ENCODE data around the gene FIBCD1.

FIBCD1 gene

DNA sequence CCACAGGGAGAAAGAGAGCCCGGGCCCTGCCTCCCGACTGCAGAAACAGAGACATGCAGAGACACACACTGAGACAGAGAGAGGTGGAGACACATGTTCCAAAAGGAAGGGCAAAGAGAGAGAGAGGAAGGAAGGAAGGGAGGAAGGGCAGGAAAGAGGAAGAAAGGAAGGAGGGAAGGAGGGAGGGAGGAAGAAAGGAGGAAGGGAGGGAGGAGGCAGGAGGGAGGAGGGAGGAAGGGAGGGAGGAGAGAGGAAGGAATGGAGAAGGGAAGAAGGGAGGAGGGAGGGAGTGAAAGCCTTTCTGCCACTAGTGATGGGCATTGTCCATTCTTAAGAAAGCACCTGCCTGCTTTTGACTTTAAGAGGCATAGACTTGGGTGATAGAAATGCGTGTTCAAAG is 31.8 kb upstream of the FIBCD1 start:
- no peak for DNase-seq (ENCODE audit: extremely low spot score)
- TF ChIP-seq, protein P1, sequence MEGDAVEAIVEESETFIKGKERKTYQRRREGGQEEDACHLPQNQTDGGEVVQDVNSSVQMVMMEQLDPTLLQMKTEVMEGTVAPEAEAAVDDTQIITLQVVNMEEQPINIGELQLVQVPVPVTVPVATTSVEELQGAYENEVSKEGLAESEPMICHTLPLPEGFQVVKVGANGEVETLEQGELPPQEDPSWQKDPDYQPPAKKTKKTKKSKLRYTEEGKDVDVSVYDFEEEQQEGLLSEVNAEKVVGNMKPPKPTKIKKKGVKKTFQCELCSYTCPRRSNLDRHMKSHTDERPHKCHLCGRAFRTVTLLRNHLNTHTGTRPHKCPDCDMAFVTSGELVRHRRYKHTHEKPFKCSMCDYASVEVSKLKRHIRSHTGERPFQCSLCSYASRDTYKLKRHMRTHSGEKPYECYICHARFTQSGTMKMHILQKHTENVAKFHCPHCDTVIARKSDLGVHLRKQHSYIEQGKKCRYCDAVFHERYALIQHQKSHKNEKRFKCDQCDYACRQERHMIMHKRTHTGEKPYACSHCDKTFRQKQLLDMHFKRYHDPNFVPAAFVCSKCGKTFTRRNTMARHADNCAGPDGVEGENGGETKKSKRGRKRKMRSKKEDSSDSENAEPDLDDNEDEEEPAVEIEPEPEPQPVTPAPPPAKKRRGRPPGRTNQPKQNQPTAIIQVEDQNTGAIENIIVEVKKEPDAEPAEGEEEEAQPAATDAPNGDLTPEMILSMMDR (IDR thresholded peaks at IDR 0.05; ENCODE audit: control extremely low read depth, extremely low read depth, low read depth, missing control alignments), result no peak
- POLR2A ChIA-PET, result no interaction called here
- CTCF ChIA-PET, result no interaction called here

DNA sequence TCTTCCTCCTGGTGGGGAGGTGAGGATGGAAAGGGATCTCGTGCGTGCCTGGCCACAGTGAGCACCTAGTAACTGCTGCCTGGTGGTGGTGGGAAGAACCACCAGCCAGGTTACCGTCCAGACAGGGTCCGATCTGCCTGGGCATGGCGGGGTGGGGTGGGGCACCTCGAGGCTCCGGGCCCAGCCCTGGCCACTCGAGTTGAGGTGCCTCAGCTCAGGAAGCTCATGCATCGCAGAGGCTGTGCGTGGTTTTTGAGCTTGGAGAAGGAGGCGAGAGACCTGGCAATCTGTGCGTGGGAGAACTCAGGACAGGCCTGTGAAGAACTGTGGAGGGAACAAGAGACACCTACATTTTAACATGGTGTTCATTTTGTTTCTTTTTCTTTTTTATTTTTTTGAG is 31.0 kb upstream of the FIBCD1 start:
- TF ChIP-seq, protein P1 (IDR thresholded peaks at IDR 0.05; ENCODE audit: control extremely low read depth, extremely low read depth, low read depth, missing control alignments), result no peak
- POLR2A ChIA-PET, result no interaction called here
- no peak for DNase-seq (ENCODE audit: extremely low spot score)
- CTCF ChIA-PET, result no interaction called here

DNA sequence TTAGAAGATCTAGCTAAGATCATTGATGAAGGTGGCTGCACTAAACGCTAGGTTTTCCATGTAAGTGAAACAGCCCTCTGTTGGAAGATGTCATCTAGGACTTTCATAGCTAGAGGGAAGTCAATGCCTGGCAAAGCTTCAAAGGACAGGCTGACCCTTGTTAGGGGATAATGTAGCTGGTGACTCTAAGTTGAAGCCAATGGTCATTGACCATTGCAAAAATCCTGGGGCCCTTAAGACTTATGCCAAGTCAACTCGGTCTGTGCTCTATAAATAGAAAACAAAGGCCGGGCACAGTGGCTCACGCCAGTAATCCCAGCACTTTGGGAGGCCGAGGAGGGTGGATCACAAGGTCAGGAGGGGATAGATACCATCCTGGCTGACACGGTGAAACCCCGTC is 26.6 kb upstream of the FIBCD1 start:
- no peak for DNase-seq (ENCODE audit: extremely low spot score)
- ChIA-PET CTCF (interaction anchor here (1.1 kb wide), 1 partner anchor 81 kb away, joined by 4 read pairs; no protein-coding TSS in a partner anchor), POLR2A (no interaction called here)
- TF ChIP-seq, protein P1 (IDR thresholded peaks at IDR 0.05; ENCODE audit: control extremely low read depth, extremely low read depth, low read depth, missing control alignments), result no peak

GRCh38 chr9:130963916-130964315 is 24.9 kb upstream of the FIBCD1 start:
- ChIA-PET POLR2A (no interaction called here), CTCF (no interaction called here)
- TF ChIP-seq, protein P1 (IDR thresholded peaks at IDR 0.05; ENCODE audit: control extremely low read depth, extremely low read depth, low read depth, missing control alignments), result no peak
- no peak for DNase-seq (ENCODE audit: extremely low spot score)

- no peak for DNase-seq (ENCODE audit: extremely low spot score)
- TF ChIP-seq, protein P1 (IDR thresholded peaks at IDR 0.05; ENCODE audit: control extremely low read depth, extremely low read depth, low read depth, missing control alignments), result no peak
- ChIA-PET CTCF (no interaction called here), POLR2A (no interaction called here)
Measured at GRCh38 chr9:130963337-130963908, 24.4 kb upstream of the FIBCD1 start.

- no peak for DNase-seq (ENCODE audit: extremely low spot score)
- TF ChIP-seq, protein P1 (IDR thresholded peaks at IDR 0.05; ENCODE audit: control extremely low read depth, extremely low read depth, low read depth, missing control alignments), result no peak
- POLR2A ChIA-PET, result no interaction called here
- CTCF ChIA-PET, result no interaction called here
Measured at GRCh38 chr9:130962418-130963316, 23.6 kb upstream of the FIBCD1 start.
